ENCODE results near the gene HCN2.

GRCh38 chr19:555474-555808 lies 34.2 kb upstream of the HCN2 start:
- no peak for TF ChIP-seq ZFP37 (tag by site-specific recombination; IDR thresholded peaks at IDR 0.05)
- TF ChIP-seq PRDM10 (tag by site-specific recombination; IDR thresholded peaks at IDR 0.05), result no peak
- TF ChIP-seq REPIN1 (tag by site-specific recombination; IDR thresholded peaks at IDR 0.05; ENCODE audit: low read depth), result no peak
- TF ChIP-seq ATF2 (tag by site-specific recombination; IDR thresholded peaks at IDR 0.05; ENCODE audit: low read depth), result no peak
- no peak for TF ChIP-seq ZNF792 (tag by site-specific recombination; IDR thresholded peaks at IDR 0.05)
- TF ChIP-seq HOXD13 (CRISPR knock-in tag; IDR thresholded peaks at IDR 0.05; ENCODE audit: borderline replicate concordance), result no peak
- TF ChIP-seq PRDM1 (tag by site-specific recombination; IDR thresholded peaks at IDR 0.05), result no peak
- TF ChIP-seq ZNF302 (tag by site-specific recombination; IDR thresholded peaks at IDR 0.05; ENCODE audit: low read depth), result no peak
- TF ChIP-seq ZNF184 (tag by site-specific recombination; IDR thresholded peaks at IDR 0.05), result no peak
